Calu3 (cell line): ENCODE data around the gene CAV3. TPM values are rescaled to one million over a fixed set of nuclear protein-coding genes. Genes with fewer than 3 reads are reported as not detected.

Experiments
- BruUV-seq: library from RNA; stranded (reverse); fragments of 400-500 nt; replicated peaks from 2 replicates; lab custom pipeline; 2021; lab: Mats Ljungman, UMichigan
- CTCF ChIA-PET: fragments of 300-600 bp; sonication (Branson Sonifier 250); formaldehyde crosslinking; loops from one replicate; lab custom pipeline; 2022; ENCODE audit warnings: antibody characterized with exemption; lab: Charles Lee
- DNase-seq: peaks from one replicate; pipeline ENCODE4 v3.0.0; 2022
- H3K27ac Mint-ChIP-seq: one replicate; pipeline ENCODE4 v1.8.0; 2022; ENCODE audit warnings: mixed read lengths; ENCODE audit not compliant: unreplicated experiment
- H3K27me3 Mint-ChIP-seq: one replicate; pipeline ENCODE4 v1.8.0; 2022; ENCODE audit warnings: mixed read lengths; ENCODE audit not compliant: unreplicated experiment
- H3K36me3 Mint-ChIP-seq: one replicate; pipeline ENCODE4 v1.8.0; 2022; ENCODE audit warnings: mild to moderate bottlenecking, moderate library complexity, mixed read lengths; ENCODE audit not compliant: insufficient read depth, unreplicated experiment
- H3K4me1 Mint-ChIP-seq: one replicate; pipeline ENCODE4 v1.8.0; 2022; ENCODE audit warnings: mild to moderate bottlenecking, low read depth, mixed read lengths; ENCODE audit not compliant: unreplicated experiment
- H3K4me3 Mint-ChIP-seq: one replicate; pipeline ENCODE4 v1.8.0; 2022; ENCODE audit warnings: mild to moderate bottlenecking, low read depth, moderate library complexity, mixed read lengths; ENCODE audit not compliant: unreplicated experiment
- H3K9me3 Mint-ChIP-seq: one replicate; pipeline ENCODE4 v1.8.0; 2022; ENCODE audit warnings: low read depth, mixed read lengths; ENCODE audit not compliant: unreplicated experiment
- CTCF ChIP-seq: fragments of 200-600 bp; IDR thresholded peaks from one replicate; pipeline ENCODE4 v1.8.0; 2022; ENCODE audit warnings: antibody characterized with exemption; ENCODE audit not compliant: unreplicated experiment
- intact Hi-C: fragments of 100-400 bp; cut with micrococcal nuclease; formaldehyde crosslinking; loops from one replicate; pipeline ENCODE4 v1.10.0; 2022; ENCODE audit not compliant: unreplicated experiment
- total RNA-seq: library from RNA; stranded (reverse); gene quantifications from 2 replicates; pipeline ENCODE4 v1.2.3, GENCODE V29; 2022

The CAV3 gene
- total RNA-seq, 1 experiment from 2014 or later: not detected

- H3K4me3 Mint-ChIP-seq: no peak overlapping the region
- CTCF ChIA-PET: no interaction called here
- H3K36me3 Mint-ChIP-seq: no peaks in the 10 kb centered on the region
- no peak overlapping the region for H3K27ac Mint-ChIP-seq
- H3K27me3 Mint-ChIP-seq: peaks cover 23% of the 10 kb centered on the region
- peaks cover 11% of the 10 kb centered on the region for H3K4me1 Mint-ChIP-seq
- TF ChIP-seq CTCF: no peak
- H3K9me3 Mint-ChIP-seq: no peaks in the 10 kb centered on the region
- intact Hi-C loops: no loop called here
- BruUV-seq: no TSS peak
- DNase-seq: no peak
These were observed 13.3 kb downstream of the CAV3 start for GRCh38 chr3:8746780-8747345.

- Mint-ChIP-seq H3K4me3 (no peak overlapping the region), H3K9me3 (no peaks in the 10 kb centered on the region), H3K36me3 (no peaks in the 10 kb centered on the region), H3K4me1 (no peaks in the 10 kb centered on the region), H3K27me3 (peaks cover 23% of the 10 kb centered on the region), H3K27ac (no peak overlapping the region)
- TF ChIP-seq CTCF: no peak
- CTCF ChIA-PET: no interaction called here
- intact Hi-C loops: no loop called here
- BruUV-seq: no TSS peak
- no peak for DNase-seq
These were observed 15.7 kb downstream of the CAV3 start for GRCh38 chr3:8749316-8749715.

- H3K4me1 Mint-ChIP-seq: no peaks in the 10 kb centered on the region
- no peak for TF ChIP-seq CTCF
- H3K36me3 Mint-ChIP-seq: no peaks in the 10 kb centered on the region
- CTCF ChIA-PET: no interaction called here
- H3K27me3 Mint-ChIP-seq: peaks cover 1% of the 10 kb centered on the region
- H3K27ac Mint-ChIP-seq: no peak overlapping the region
- DNase-seq: no peak
- no peaks in the 10 kb centered on the region for H3K9me3 Mint-ChIP-seq
- BruUV-seq: no TSS peak
- no peak overlapping the region for H3K4me3 Mint-ChIP-seq
- intact Hi-C loops: no loop called here
These were observed 19.2 kb downstream of the CAV3 start for GRCh38 chr3:8752832-8753231.

- Mint-ChIP-seq H3K27ac (no peak overlapping the region), H3K9me3 (no peaks in the 10 kb centered on the region), H3K27me3 (no peaks in the 10 kb centered on the region), H3K4me3 (no peak overlapping the region), H3K36me3 (no peaks in the 10 kb centered on the region), H3K4me1 (no peaks in the 10 kb centered on the region)
- CTCF ChIA-PET: no interaction called here
- intact Hi-C loops: no loop called here
- TF ChIP-seq CTCF: no peak
- DNase-seq: no peak
- BruUV-seq: no TSS peak
These were observed 21.5 kb downstream of the CAV3 start for GRCh38 chr3:8755097-8755496.
